ENCODE data around the gene NR5A2. TPM values are rescaled to one million over a fixed set of nuclear protein-coding genes. Genes with fewer than 3 reads are reported as not detected.

The NR5A2 gene
- total RNA-seq, 1 donor from 2014 or later = 0.07 TPM

DNA sequence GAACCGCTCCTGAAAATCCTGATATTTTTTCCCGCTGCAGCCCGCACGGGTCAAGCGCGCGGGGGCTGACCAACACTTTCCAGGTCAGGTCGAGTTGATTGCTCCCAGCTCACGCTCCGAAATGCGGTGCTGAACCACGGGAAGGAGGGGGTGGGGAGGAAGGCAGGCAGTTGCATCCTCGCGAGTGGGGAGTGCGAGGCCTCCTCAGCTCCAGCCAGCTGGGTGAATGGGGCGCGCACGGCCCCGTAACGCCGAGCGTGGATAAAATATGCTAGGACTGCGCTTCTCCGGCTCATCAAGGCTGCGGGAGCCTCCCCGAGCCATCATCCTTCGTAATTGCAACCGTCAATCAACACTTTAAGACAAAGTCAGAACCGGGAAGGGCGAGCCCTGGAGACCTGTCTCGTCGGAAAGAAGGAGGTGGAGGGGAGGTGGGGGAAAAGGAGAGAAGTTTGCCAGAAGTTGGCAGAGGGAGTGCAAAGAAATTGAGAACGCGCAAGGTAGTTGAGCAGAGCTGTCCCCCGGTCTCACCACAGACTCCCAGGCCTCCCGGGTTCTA is 8.0 kb downstream of the NR5A2 start:
- Mint-ChIP-seq H3K36me3 (ENCODE audit: low read depth) (no peaks in the 10 kb centered on the region), H3K27me3 (peaks cover 44% of the 10 kb centered on the region), H3K4me1 (peaks cover 18% of the 10 kb centered on the region), H3K27ac (no peak overlapping the region), H3K9me3 (no peaks in the 10 kb centered on the region), H3K4me3 (peak overlapping the region; percentile 17)
- no peak for ATAC-seq (ENCODE audit: low read depth)
- ChIA-PET POLR2A (no interaction called here), CTCF (no interaction called here)
- intact Hi-C loops (cut with micrococcal nuclease) = loop anchor here (5.0 kb wide), 1 partner anchor 452 kb away; no protein-coding TSS in a partner anchor
- TF ChIP-seq, protein P1, sequence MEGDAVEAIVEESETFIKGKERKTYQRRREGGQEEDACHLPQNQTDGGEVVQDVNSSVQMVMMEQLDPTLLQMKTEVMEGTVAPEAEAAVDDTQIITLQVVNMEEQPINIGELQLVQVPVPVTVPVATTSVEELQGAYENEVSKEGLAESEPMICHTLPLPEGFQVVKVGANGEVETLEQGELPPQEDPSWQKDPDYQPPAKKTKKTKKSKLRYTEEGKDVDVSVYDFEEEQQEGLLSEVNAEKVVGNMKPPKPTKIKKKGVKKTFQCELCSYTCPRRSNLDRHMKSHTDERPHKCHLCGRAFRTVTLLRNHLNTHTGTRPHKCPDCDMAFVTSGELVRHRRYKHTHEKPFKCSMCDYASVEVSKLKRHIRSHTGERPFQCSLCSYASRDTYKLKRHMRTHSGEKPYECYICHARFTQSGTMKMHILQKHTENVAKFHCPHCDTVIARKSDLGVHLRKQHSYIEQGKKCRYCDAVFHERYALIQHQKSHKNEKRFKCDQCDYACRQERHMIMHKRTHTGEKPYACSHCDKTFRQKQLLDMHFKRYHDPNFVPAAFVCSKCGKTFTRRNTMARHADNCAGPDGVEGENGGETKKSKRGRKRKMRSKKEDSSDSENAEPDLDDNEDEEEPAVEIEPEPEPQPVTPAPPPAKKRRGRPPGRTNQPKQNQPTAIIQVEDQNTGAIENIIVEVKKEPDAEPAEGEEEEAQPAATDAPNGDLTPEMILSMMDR (IDR thresholded peaks at IDR 0.05) = no peak
- no peak for DNase-seq

DNA sequence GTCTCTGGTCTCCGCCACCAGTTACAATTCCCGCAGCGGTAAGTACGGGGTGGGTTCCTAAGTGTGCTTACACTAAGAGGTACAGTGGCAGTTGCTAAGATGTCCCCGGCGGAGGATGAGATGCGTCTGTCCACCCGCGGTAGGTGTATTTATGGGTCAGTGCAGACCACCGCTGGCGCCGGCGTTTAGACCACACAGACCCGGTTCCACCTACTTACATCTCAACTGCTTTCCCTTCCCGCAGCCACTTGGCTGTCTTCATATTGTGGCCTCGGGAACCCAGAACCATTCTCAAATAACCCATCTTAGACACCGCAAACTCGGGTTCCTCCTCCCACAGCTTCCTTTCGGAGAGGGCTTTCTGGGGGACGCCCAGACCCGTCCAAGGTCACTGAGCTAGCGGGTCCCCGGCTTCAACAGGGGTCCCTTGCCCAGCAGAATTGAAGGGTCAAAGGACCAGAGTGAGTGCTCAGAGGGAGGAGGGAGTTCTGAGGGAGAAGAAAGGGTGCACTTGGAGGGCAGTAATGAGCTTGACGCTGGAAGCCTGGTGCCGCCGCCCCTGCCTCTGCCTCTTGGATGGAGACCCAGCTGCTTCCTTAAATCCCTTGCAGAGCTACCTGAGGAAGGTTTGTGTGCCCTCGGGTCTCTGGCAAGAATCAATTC is 8.6 kb downstream of the NR5A2 start:
- H3K4me3 Mint-ChIP-seq = peak overlapping the region; percentile 11
- intact Hi-C loops (cut with micrococcal nuclease) = loop anchor here (5.0 kb wide), 1 partner anchor 451 kb away; no protein-coding TSS in a partner anchor
- peaks cover 44% of the 10 kb centered on the region for H3K27me3 Mint-ChIP-seq
- ChIA-PET CTCF (no interaction called here), POLR2A (no interaction called here)
- H3K36me3 Mint-ChIP-seq (ENCODE audit: low read depth) = no peaks in the 10 kb centered on the region
- H3K9me3 Mint-ChIP-seq = no peaks in the 10 kb centered on the region
- H3K4me1 Mint-ChIP-seq = peaks cover 24% of the 10 kb centered on the region
- H3K27ac Mint-ChIP-seq = no peak overlapping the region
- TF ChIP-seq, protein P1 (IDR thresholded peaks at IDR 0.05) = no peak
- ATAC-seq (ENCODE audit: low read depth) (no peak), DNase-seq (peak; percentile 22)

DNA sequence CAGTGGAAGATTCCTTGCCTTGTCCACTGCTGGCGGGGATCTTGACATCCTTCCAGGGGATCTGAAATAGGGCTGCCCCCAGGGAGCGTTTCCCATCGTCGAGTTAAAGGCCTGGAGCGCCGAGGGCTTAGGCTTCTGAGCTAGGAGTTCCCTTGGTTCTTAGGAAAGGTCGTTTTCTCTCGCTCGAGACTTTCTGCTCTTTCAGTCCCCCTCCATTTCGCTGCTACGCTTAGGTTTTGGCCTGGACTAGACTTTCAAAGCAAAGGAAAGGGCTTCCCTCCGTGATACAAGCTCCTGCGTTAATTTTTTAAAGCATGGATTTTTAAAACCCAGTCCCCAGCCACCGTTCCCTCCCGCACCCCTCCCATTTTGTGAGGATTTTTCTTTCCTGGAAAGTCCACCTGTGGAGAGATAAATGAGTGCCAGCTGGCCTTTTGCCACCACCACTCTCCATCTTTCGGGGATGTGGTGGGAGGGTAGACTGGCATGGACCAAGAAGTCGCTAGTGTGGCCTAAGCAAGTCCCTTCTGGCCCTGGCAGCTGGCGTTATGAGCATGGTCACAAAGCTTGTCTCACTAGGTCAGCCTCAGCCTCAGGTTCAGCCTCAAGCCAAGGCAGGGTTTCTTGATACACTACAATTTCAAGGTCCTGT is 9.2 kb downstream of the NR5A2 start:
- Mint-ChIP-seq H3K27me3 (peaks cover 49% of the 10 kb centered on the region), H3K4me1 (peaks cover 26% of the 10 kb centered on the region), H3K36me3 (ENCODE audit: low read depth) (no peaks in the 10 kb centered on the region), H3K9me3 (no peaks in the 10 kb centered on the region), H3K4me3 (no peak overlapping the region), H3K27ac (no peak overlapping the region)
- TF ChIP-seq, protein P1 (IDR thresholded peaks at IDR 0.05) = no peak
- no peak for DNase-seq
- CTCF ChIA-PET = no interaction called here
- no peak for ATAC-seq (ENCODE audit: low read depth)
- POLR2A ChIA-PET = no interaction called here
- intact Hi-C loops (cut with micrococcal nuclease) = loop anchor here (5.0 kb wide), 1 partner anchor 451 kb away; no protein-coding TSS in a partner anchor

DNA sequence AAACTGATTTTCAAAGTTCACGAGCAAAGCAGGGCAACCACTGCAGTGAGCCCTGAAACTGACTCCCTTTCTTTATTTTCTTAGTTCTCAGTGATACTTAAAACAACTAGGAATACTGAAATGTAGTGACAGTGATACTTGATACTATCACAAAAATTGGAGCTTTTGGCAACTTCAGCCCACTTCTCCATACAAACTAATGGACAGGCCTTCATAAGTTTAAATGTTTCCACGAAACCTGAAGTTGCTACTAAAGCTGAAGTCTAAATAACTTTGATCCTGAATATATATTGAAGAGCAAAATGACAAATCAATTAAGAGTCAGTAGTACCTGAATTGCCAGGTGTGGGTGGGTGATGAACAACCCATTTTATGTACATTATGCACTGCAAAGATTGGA is 10.0 kb downstream of the NR5A2 start:
- Mint-ChIP-seq H3K27me3 (peaks cover 47% of the 10 kb centered on the region), H3K36me3 (ENCODE audit: low read depth) (no peaks in the 10 kb centered on the region), H3K27ac (no peak overlapping the region), H3K9me3 (no peaks in the 10 kb centered on the region), H3K4me3 (no peak overlapping the region), H3K4me1 (peaks cover 32% of the 10 kb centered on the region)
- TF ChIP-seq, protein P1 (IDR thresholded peaks at IDR 0.05) = no peak
- CTCF ChIA-PET = no interaction called here
- no peak for DNase-seq
- intact Hi-C loops (cut with micrococcal nuclease) = loop anchor here (5.0 kb wide), 1 partner anchor 450 kb away; no protein-coding TSS in a partner anchor
- no peak for ATAC-seq (ENCODE audit: low read depth)
- POLR2A ChIA-PET = no interaction called here

DNA sequence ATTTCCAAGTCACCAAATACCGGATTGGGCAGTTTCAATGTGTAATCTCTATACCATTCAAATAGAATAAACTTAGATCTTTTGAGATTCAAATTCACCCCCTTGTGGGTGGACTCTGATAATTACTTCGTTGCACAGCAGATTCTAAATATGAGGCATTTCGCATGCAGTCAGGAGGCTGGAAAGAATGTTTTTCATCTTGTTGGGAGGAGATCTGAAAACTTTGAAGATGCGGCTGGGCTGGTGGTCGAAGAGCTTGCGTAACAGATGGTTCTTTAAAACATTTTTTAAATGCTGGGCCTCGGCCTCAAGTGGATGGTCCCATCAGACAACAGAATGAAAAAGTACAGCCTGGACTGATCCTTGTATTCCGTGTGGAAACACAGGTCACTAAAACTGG is 10.4 kb downstream of the NR5A2 start:
- no peak for DNase-seq
- Mint-ChIP-seq H3K4me3 (no peak overlapping the region), H3K27ac (no peak overlapping the region), H3K27me3 (peaks cover 51% of the 10 kb centered on the region), H3K36me3 (ENCODE audit: low read depth) (no peaks in the 10 kb centered on the region), H3K9me3 (no peaks in the 10 kb centered on the region), H3K4me1 (peaks cover 35% of the 10 kb centered on the region)
- TF ChIP-seq, protein P1 (IDR thresholded peaks at IDR 0.05) = no peak
- intact Hi-C loops (cut with micrococcal nuclease) = loop anchor here (2.0 to 5.0 kb wide), 2 partner anchors 269 to 449 kb away; no protein-coding TSS in a partner anchor
- ATAC-seq (ENCODE audit: low read depth) = no peak
- POLR2A ChIA-PET = no interaction called here
- CTCF ChIA-PET = no interaction called here

Data from activated B cell treated with CpG ODN at 0.5 μM for 24 hours (primary cell).